ENCODE data around the gene CCDC82. TPM values are rescaled to one million over a fixed set of nuclear protein-coding genes. Genes with fewer than 3 reads are reported as not detected.

The CCDC82 gene
- total RNA-seq, 1 donor from 2014 or later = 56.3 TPM

DNA sequence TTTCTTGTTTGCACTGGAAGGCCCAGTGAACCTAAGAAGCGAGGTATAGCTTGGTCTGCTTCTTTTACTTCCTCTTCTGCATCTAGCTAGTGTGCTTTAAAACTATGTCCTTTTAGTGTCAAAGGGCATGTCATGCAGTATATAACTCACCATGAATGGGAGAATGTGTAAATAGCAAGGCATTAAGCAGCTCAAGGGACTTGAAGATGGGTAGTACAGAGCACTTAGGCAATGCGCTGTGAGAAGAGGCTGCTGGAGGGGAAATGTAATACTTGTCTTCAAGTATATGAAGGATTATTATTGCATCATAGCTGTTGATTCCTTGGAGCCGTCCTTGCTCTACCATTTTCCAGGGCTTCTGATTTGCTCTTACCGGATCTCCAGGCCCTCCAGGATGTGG is 54.3 kb downstream of the CCDC82 start:
- DNase-seq = no peak
- H3K4me3 Mint-ChIP-seq (ENCODE audit: unreplicated experiment) = no peak overlapping the region
- H3K27ac Mint-ChIP-seq (ENCODE audit: unreplicated experiment) = peak overlapping the region; percentile 56
- peaks cover 17% of the 10 kb centered on the region for H3K4me1 Mint-ChIP-seq (ENCODE audit: low read depth, unreplicated experiment)
- no peaks in the 10 kb centered on the region for H3K36me3 Mint-ChIP-seq (ENCODE audit: unreplicated experiment)
- no peaks in the 10 kb centered on the region for H3K27me3 Mint-ChIP-seq (ENCODE audit: unreplicated experiment)
- TF ChIP-seq, protein P1, sequence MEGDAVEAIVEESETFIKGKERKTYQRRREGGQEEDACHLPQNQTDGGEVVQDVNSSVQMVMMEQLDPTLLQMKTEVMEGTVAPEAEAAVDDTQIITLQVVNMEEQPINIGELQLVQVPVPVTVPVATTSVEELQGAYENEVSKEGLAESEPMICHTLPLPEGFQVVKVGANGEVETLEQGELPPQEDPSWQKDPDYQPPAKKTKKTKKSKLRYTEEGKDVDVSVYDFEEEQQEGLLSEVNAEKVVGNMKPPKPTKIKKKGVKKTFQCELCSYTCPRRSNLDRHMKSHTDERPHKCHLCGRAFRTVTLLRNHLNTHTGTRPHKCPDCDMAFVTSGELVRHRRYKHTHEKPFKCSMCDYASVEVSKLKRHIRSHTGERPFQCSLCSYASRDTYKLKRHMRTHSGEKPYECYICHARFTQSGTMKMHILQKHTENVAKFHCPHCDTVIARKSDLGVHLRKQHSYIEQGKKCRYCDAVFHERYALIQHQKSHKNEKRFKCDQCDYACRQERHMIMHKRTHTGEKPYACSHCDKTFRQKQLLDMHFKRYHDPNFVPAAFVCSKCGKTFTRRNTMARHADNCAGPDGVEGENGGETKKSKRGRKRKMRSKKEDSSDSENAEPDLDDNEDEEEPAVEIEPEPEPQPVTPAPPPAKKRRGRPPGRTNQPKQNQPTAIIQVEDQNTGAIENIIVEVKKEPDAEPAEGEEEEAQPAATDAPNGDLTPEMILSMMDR (IDR thresholded peaks at IDR 0.05; ENCODE audit: partially characterized antibody, unreplicated experiment) = no peak
- H3K9me3 Mint-ChIP-seq (ENCODE audit: unreplicated experiment) = peaks cover 2% of the 10 kb centered on the region

DNA sequence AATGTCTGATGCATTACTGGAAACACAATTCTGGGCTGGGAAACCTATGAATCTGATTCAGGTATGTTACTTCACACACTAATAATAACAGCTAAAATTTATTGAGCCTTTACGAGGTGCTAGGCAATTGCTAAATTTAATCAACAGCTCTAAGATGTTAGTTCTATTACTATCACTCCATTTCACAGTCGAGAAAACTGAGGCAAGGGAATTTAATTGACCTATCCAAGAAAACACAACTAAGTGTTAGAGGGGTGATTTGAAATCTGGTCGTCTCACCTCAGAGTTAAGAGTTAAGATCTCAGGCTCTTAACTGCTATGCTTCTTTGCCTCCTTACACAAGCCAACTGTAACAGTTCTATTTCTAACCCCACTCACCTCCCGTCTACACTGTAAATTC is 55.5 kb downstream of the CCDC82 start:
- peaks cover 19% of the 10 kb centered on the region for H3K4me1 Mint-ChIP-seq (ENCODE audit: low read depth, unreplicated experiment)
- TF ChIP-seq, protein P1 (IDR thresholded peaks at IDR 0.05; ENCODE audit: partially characterized antibody, unreplicated experiment) = no peak

DNA sequence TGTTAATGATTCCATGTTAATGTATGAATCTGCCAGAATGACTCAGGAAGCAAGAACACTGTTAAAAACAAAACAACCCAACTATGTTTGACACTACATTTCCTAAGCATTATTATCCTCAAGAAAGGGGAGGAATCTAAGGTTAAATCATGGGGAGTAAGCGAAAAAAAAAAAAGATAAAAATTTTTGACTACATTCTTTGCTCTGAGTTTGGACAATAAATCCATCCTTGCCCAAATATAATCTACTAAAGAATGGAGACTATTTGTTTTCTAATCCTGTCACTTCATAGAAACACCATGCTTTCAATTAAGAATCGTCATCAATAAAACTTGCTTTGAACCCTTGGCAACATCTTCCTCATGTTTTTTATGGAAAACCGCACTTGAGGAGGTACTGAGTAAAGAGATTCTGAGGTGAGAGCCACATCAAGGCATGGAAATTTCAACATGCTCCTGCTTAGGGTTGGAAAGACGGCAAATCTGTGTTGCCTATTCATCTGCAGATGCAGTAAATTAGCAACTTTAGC is 56.5 kb downstream of the CCDC82 start:
- TF ChIP-seq, protein P1 (IDR thresholded peaks at IDR 0.05; ENCODE audit: partially characterized antibody, unreplicated experiment) = no peak
- DNase-seq = no peak
- no peak overlapping the region for H3K27ac Mint-ChIP-seq (ENCODE audit: unreplicated experiment)
- H3K36me3 Mint-ChIP-seq (ENCODE audit: unreplicated experiment) = no peaks in the 10 kb centered on the region
- peaks cover 25% of the 10 kb centered on the region for H3K4me1 Mint-ChIP-seq (ENCODE audit: low read depth, unreplicated experiment)
- H3K9me3 Mint-ChIP-seq (ENCODE audit: unreplicated experiment) = peaks cover 2% of the 10 kb centered on the region
- no peak overlapping the region for H3K4me3 Mint-ChIP-seq (ENCODE audit: unreplicated experiment)
- no peaks in the 10 kb centered on the region for H3K27me3 Mint-ChIP-seq (ENCODE audit: unreplicated experiment)

More for the DNA sequence above, 55.5 kb downstream of the CCDC82 start:
- no peak for DNase-seq
- H3K27ac Mint-ChIP-seq (ENCODE audit: unreplicated experiment) = no peak overlapping the region
- H3K4me3 Mint-ChIP-seq (ENCODE audit: unreplicated experiment) = no peak overlapping the region
- peaks cover 2% of the 10 kb centered on the region for H3K9me3 Mint-ChIP-seq (ENCODE audit: unreplicated experiment)
- H3K27me3 Mint-ChIP-seq (ENCODE audit: unreplicated experiment) = no peaks in the 10 kb centered on the region
- H3K36me3 Mint-ChIP-seq (ENCODE audit: unreplicated experiment) = no peaks in the 10 kb centered on the region

DNA sequence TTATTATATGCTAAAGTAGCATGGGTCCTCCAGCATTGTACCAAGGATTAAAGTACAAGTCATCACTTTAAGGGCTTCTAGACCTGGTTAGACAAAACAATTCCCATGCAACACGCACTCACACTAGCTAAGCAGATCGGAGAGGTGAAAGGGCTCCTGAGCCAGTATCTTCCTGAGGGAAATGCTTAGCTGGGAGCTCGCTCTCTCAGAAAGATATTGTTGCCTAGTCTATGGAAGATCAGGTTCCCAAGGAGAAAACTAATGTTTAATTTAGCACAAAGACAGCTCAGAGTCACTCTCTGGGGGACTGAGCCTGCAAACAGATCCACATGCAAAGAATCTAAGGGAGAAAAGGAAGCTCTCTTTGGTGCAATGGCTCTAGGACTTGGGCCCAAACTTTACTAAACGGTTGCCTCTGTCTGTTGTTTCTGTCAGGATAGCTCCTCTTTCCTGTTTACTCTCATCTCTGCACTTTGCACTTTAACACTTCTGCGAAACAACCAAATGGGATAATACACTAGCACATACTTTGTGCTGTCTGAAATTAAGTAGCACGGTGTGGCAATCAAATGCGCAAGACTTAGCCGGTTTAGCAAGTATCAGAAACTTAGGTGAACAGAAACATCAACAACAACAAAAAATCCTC is 57.5 kb downstream of the CCDC82 start:
- Mint-ChIP-seq H3K27me3 (ENCODE audit: unreplicated experiment) (no peaks in the 10 kb centered on the region), H3K4me1 (ENCODE audit: low read depth, unreplicated experiment) (peaks cover 26% of the 10 kb centered on the region), H3K9me3 (ENCODE audit: unreplicated experiment) (peaks cover 2% of the 10 kb centered on the region), H3K36me3 (ENCODE audit: unreplicated experiment) (no peaks in the 10 kb centered on the region), H3K4me3 (ENCODE audit: unreplicated experiment) (peak overlapping the region; percentile 23), H3K27ac (ENCODE audit: unreplicated experiment) (peak overlapping the region; percentile 56)
- no peak for DNase-seq
- TF ChIP-seq, protein P1 (IDR thresholded peaks at IDR 0.05; ENCODE audit: partially characterized antibody, unreplicated experiment) = no peak

DNA sequence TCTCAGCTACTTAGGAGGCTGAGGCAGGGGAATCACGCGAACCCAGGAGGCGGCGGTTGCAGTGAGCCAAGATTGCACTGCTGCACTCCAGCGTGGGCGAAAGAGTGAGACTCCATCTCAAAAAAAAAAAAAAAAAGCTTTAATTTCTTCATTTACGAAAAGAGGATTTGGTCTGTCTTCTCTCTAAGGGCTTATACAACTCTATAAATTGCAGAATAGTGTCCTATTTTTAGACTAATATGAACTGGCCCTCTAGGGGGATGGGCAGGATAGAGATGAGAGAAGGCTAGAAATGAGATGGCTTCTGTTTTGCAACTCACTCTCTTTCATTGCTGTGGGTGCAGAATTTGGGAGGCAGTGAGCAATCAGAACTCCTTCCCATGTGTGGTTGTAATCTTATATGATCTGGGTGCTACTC is 58.0 kb downstream of the CCDC82 start:
- Mint-ChIP-seq H3K4me3 (ENCODE audit: unreplicated experiment) (peak overlapping the region; percentile 23), H3K36me3 (ENCODE audit: unreplicated experiment) (no peaks in the 10 kb centered on the region), H3K27me3 (ENCODE audit: unreplicated experiment) (no peaks in the 10 kb centered on the region), H3K4me1 (ENCODE audit: low read depth, unreplicated experiment) (peaks cover 26% of the 10 kb centered on the region), H3K27ac (ENCODE audit: unreplicated experiment) (peak overlapping the region; percentile 52), H3K9me3 (ENCODE audit: unreplicated experiment) (peaks cover 2% of the 10 kb centered on the region)
- TF ChIP-seq, protein P1 (IDR thresholded peaks at IDR 0.05; ENCODE audit: partially characterized antibody, unreplicated experiment) = no peak
- DNase-seq = no peak

Measured in glutamatergic neuron (in vitro differentiated cells).